ENCODE data around the gene WDR1. TPM values are rescaled to one million over a fixed set of nuclear protein-coding genes. Genes with fewer than 3 reads are reported as not detected.
"Not testable (repeated sequence)": the region's sequence is repeated elsewhere in the genome, so short reads cannot be mapped to it uniquely, and the experiment has no call there.

Gene WDR1
- total RNA-seq, 1 donor from 2014 or later = 370 TPM

DNA sequence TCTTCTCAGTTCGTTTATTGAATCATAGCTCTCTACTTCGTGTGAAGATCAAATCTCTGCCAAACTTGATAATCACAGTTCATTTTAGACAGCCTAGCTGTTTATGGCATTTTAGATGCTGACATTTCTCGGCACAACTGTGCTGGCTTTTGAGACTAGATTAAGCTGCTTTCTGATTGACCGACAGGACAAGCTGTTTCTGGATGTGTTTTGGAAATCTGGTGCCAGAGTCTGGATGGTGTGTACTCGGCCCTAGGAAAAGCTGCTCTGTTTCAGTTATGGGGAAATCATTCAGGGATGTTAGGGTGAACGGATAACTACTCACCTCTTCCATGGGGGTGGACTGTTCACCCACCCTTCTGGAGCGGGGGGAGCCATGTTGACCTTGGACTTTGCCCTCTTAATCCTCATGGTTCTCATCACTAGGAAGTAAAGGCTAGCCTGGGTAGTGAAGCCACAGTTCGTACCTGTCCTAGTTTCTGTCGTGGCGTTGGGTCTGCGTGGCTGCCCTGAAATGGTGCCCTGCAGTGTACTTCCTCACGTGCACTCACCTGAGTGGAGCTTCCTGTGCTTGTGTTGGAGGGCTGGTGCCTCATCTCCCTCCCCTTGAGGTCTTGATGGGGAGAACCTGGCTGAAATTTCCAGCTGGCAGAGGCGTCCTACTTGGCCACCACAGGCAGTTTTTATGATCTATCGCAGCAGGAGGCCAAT is 13.7 kb upstream of the WDR1 start:
- peaks cover 2% of the 10 kb centered on the region for H3K27me3 ChIP-seq (ENCODE audit: control insufficient read depth, insufficient read depth, low read length)
- H3K36me3 ChIP-seq (ENCODE audit: control insufficient read depth, insufficient read depth, low read length) = no peaks in the 10 kb centered on the region
- no peak overlapping the region for H3K4me3 ChIP-seq (ENCODE audit: low read depth, low read length)
- TF ChIP-seq, protein P1, sequence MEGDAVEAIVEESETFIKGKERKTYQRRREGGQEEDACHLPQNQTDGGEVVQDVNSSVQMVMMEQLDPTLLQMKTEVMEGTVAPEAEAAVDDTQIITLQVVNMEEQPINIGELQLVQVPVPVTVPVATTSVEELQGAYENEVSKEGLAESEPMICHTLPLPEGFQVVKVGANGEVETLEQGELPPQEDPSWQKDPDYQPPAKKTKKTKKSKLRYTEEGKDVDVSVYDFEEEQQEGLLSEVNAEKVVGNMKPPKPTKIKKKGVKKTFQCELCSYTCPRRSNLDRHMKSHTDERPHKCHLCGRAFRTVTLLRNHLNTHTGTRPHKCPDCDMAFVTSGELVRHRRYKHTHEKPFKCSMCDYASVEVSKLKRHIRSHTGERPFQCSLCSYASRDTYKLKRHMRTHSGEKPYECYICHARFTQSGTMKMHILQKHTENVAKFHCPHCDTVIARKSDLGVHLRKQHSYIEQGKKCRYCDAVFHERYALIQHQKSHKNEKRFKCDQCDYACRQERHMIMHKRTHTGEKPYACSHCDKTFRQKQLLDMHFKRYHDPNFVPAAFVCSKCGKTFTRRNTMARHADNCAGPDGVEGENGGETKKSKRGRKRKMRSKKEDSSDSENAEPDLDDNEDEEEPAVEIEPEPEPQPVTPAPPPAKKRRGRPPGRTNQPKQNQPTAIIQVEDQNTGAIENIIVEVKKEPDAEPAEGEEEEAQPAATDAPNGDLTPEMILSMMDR (IDR thresholded peaks at IDR 0.05; ENCODE audit: insufficient read depth, low read length, poor library complexity, severe bottlenecking) = no peak
- no peak for DNase-seq (ENCODE audit: low read depth)

DNA sequence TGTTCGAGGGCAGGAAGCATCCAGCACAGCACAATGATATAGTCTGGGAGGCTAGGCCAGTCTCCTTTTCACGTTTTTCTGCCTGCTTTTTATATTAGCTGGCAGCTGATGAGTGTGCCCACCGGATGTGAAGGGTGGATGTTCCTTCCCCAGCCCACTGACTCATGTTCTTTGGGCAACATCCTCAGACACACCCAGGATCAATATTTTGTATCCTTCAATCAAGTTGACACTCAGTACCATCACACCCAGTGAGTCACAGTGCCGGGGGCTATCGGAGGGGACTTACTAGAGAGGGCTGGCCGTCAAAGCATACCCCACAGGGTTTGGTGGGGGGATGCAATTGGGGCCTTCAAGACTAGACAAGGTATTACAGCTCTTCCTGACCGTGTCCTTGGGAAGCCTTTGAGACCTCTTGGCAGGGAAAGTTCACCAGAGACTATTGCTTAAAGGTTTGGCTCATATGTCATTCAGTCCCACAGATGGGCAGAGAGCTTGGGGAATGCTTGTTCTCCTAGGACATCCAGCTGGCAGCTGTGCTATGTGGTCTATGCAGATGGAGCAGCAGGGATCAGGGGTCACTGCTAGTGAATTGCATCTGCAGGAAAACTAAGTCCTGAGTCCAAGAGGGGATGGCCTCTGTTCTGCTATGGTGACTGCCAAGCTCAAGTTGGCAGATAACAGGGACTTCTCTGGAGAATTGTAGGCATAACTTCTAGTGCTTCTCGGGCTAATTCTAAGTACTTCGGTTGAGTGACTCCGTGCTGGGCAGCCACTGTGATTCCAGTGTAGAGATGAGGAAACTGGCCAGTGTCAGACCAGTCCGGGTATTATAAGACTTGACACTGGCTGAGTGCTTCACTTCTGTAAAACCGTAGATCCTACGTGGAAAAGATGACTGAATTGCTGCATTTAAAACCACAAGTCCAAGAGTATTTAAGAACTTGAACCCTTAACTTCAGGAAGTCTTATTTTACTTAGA is 12.9 kb upstream of the WDR1 start:
- Histone ChIP-seq H3K27me3 (ENCODE audit: control insufficient read depth, insufficient read depth, low read length) (peaks cover 2% of the 10 kb centered on the region), H3K4me3 (ENCODE audit: low read depth, low read length) (no peak overlapping the region), H3K36me3 (ENCODE audit: control insufficient read depth, insufficient read depth, low read length) (no peaks in the 10 kb centered on the region)
- no peak for DNase-seq (ENCODE audit: low read depth)
- TF ChIP-seq, protein P1 (IDR thresholded peaks at IDR 0.05; ENCODE audit: insufficient read depth, low read length, poor library complexity, severe bottlenecking) = no peak

DNA sequence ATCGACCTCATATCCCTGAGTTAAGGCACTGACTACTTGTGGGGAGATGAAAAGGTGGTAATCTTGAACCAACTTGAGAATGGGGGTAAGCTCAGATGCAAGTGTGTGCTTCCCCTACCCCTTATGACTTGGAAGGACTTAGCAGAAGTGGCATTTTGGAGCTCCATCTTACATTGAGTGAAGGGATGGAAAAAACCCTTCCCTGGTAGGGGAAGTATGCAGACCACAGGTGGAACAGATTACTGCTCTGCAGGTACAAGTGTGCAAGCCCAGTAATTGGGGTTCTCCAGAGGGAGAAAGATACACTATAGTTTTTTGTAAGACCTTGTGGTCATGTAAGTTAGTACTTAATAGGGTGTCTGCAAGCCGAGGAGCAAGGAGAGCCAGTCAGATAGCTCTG is 12.2 kb upstream of the WDR1 start:
- no peak for DNase-seq (ENCODE audit: low read depth)
- no peak overlapping the region for H3K4me3 ChIP-seq (ENCODE audit: low read depth, low read length)
- H3K36me3 ChIP-seq (ENCODE audit: control insufficient read depth, insufficient read depth, low read length) = no peaks in the 10 kb centered on the region
- peaks cover 2% of the 10 kb centered on the region for H3K27me3 ChIP-seq (ENCODE audit: control insufficient read depth, insufficient read depth, low read length)
- TF ChIP-seq, protein P1 (IDR thresholded peaks at IDR 0.05; ENCODE audit: insufficient read depth, low read length, poor library complexity, severe bottlenecking) = no peak

DNA sequence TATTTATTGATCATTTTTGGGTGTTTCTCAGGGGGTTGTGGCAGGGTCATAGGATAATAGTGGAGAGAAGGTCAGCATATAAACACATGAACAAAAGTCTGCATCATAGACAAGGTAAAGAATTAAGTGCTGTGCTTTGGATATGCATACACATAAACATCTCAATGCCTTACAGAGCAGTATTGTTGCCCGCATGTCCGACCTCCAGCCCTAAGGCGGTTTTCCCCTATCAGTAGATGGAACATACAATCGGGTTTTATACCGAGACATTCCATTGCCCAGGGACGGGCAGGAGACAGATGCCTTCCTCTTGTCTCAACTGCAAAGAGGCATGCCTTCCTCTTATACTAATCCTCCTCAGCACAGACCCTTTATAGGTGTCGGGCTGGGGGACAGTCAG is 10.9 kb upstream of the WDR1 start:
- DNase-seq (ENCODE audit: low read depth); H3K27me3 ChIP-seq (ENCODE audit: control insufficient read depth, insufficient read depth, low read length); H3K36me3 ChIP-seq (ENCODE audit: control insufficient read depth, insufficient read depth, low read length); H3K4me3 ChIP-seq (ENCODE audit: low read depth, low read length): not testable (repeated sequence)

DNA sequence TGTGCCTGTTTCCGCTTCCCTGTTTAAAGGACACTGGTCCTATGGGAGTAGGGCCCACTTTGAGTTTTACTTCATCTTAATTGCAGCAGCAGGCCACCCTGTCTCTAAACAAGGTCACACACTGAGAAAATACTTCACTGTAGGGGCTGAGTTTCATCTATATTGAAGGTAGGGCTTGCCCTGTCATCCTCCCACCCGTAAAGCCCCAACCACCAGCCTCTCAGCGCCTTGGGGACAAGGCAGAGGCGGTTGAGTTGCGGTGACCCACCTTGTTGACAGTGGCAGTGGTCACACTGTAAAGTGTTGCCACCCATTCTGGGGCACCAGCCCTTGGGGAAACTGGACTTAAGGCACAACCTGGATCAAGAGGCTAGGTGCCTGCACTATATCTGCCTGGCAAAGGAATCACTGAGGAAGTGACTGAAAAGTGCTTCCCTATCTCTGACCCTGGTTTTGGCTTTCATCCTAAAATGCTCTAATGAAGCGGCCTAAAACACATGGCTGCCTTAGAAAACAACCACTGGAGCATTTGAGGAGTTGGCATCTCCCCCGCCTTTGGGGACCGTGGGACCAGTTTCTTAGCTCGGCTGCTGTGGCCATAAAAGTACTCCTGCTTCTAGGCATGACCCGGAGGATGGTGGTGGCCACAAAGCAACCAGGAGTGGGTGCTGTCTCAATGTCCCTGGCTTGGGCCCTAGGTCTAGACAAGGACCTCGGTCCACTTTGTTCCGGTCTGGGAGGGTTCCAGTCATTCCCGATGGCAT is 7.8 kb upstream of the WDR1 start:
- H3K4me3 ChIP-seq (ENCODE audit: low read depth, low read length) = no peak overlapping the region
- TF ChIP-seq, protein P1 (IDR thresholded peaks at IDR 0.05; ENCODE audit: insufficient read depth, low read length, poor library complexity, severe bottlenecking) = no peak
- no peaks in the 10 kb centered on the region for H3K27me3 ChIP-seq (ENCODE audit: control insufficient read depth, insufficient read depth, low read length)

More for the DNA sequence above, 7.8 kb upstream of the WDR1 start:
- no peak for DNase-seq (ENCODE audit: low read depth)
- H3K36me3 ChIP-seq (ENCODE audit: control insufficient read depth, insufficient read depth, low read length) = no peaks in the 10 kb centered on the region

All from kidney epithelial cell (primary cell).